OCI-LY1 (cell line): Measurements from ENCODE around the gene TRMT61B.

Source experiments
- H2AFZ ChIP-seq: fragments of 200-600 bp; sonication (generic), shearing (Covaris generic); 2 replicates; pipeline ENCODE4 v1.6.0; 2014; ENCODE audit warnings: antibody characterized with exemption, mild to moderate bottlenecking, low read length
- H3F3A ChIP-seq: fragments of 200-600 bp; sonication (generic), shearing (Covaris generic); 2 replicates; pipeline ENCODE4 v1.6.0; 2014; ENCODE audit warnings: mild to moderate bottlenecking, antibody characterized with exemption, low read length, moderate library complexity; ENCODE audit not compliant: insufficient read depth
- H3K27ac ChIP-seq: fragments of 200-600 bp; sonication (generic); 2 replicates; pipeline ENCODE4 v1.5.1; 2014; ENCODE audit warnings: low read length, mixed run types, mild to moderate bottlenecking, low read depth; ENCODE audit not compliant: poor library complexity, severe bottlenecking
- H3K27me3 ChIP-seq: fragments of 200-600 bp; sonication (generic); 2 replicates; pipeline ENCODE4 v1.6.0; 2014; ENCODE audit warnings: antibody characterized with exemption, mild to moderate bottlenecking, low read length, moderate library complexity; ENCODE audit not compliant: insufficient read depth
- H3K36me3 ChIP-seq: fragments of 200-600 bp; sonication (generic); 2 replicates; pipeline ENCODE4 v1.6.1; 2014; ENCODE audit warnings: mild to moderate bottlenecking, antibody characterized with exemption, low read length, moderate library complexity, mixed read lengths; ENCODE audit not compliant: insufficient read depth
- H3K4me1 ChIP-seq: fragments of 200-600 bp; sonication (generic); 2 replicates; pipeline ENCODE4 v1.5.1; 2014; ENCODE audit warnings: mild to moderate bottlenecking, low read length, moderate library complexity; ENCODE audit not compliant: insufficient read depth, severe bottlenecking
- H3K4me2 ChIP-seq: fragments of 200-600 bp; sonication (generic), shearing (Covaris generic); 2 replicates; pipeline ENCODE4 v1.6.1; 2014; ENCODE audit warnings: low read length
- H3K4me3 ChIP-seq: fragments of 200-600 bp; sonication (generic); 2 replicates; pipeline ENCODE4 v1.5.1; 2014; ENCODE audit warnings: low read length, low read depth, mild to moderate bottlenecking, mixed read lengths; ENCODE audit not compliant: poor library complexity, severe bottlenecking
- H3K79me2 ChIP-seq: fragments of 200-600 bp; shearing (Covaris generic); 2 replicates; pipeline ENCODE4 v1.6.1; 2016; ENCODE audit warnings: mixed run types, low read length, mixed read lengths; ENCODE audit not compliant: insufficient read depth
- H3K9ac ChIP-seq: fragments of 200-600 bp; sonication (generic), shearing (Covaris generic); 2 replicates; pipeline ENCODE4 v1.6.1; 2014; ENCODE audit warnings: mild to moderate bottlenecking, low read length, mixed read lengths
- H3K9me2 ChIP-seq: fragments of 200-600 bp; sonication (generic), shearing (Covaris generic); 2 replicates; pipeline ENCODE4 v1.6.1; 2014; ENCODE audit warnings: low read depth, mild to moderate bottlenecking, low read length, mixed read lengths
- H3K9me3 ChIP-seq: fragments of 200-600 bp; shearing (Covaris generic); 2 replicates; pipeline ENCODE4 v1.6.1; 2014; ENCODE audit warnings: low read length, mixed read lengths
- H4K20me1 ChIP-seq: fragments of 200-600 bp; sonication (generic), shearing (Covaris generic); 2 replicates; pipeline ENCODE4 v1.6.0; 2016; ENCODE audit warnings: mild to moderate bottlenecking, low read length; ENCODE audit not compliant: insufficient read depth
- CTCF ChIP-seq: fragments of 200-600 bp; sonication (generic), shearing (Covaris generic); IDR thresholded peaks from 2 replicates; pipeline ENCODE4 v1.5.1; 2017; ENCODE audit warnings: mild to moderate bottlenecking, antibody characterized with exemption, low read length, moderate library complexity, mixed read lengths
- EZH2 ChIP-seq: fragments of 200-600 bp; sonication (generic), shearing (Covaris generic); IDR thresholded peaks from 2 replicates; pipeline ENCODE4 v1.8.0; 2017; ENCODE audit warnings: borderline replicate concordance, mixed run types, mild to moderate bottlenecking, antibody characterized with exemption, low read length, moderate library complexity, mixed read lengths

Gene TRMT61B

DNA sequence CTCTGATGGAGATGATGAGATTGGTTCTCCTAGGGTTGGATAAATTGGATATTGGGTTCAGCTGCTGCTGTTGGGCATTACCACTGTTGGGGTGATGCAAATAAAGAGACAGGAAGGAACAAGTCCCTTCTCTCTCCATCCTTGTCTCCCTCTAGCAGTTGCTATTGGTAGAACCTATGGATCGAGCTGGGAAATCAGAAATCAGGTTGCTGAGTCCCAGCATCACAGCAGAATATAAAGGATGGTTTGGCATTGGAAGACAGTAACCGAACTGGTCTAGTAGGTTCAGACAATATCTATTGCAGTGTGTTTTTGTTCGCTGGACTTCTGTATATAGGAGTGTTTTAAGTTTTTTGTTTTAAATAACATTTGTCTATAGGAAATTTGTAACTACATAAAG, 32.5 kb upstream of the TRMT61B start:
- Histone ChIP-seq H3K27ac (no peak overlapping the region), H3K4me1 (peaks cover 25% of the 10 kb centered on the region), H3K79me2 (peaks cover 89% of the 10 kb centered on the region), H3K36me3 (peaks cover 72% of the 10 kb centered on the region), H3K27me3 (no peaks in the 10 kb centered on the region), H3K9me3 (no peaks in the 10 kb centered on the region), H3K9me2 (no peaks in the 10 kb centered on the region), H3F3A (no peaks in the 10 kb centered on the region), H3K9ac (no peak overlapping the region), H4K20me1 (peaks cover 6% of the 10 kb centered on the region), H3K4me3 (no peak overlapping the region), H2AFZ (no peak overlapping the region), H3K4me2 (no peak overlapping the region)
- no peak for TF ChIP-seq CTCF
- no peak for TF ChIP-seq EZH2

DNA sequence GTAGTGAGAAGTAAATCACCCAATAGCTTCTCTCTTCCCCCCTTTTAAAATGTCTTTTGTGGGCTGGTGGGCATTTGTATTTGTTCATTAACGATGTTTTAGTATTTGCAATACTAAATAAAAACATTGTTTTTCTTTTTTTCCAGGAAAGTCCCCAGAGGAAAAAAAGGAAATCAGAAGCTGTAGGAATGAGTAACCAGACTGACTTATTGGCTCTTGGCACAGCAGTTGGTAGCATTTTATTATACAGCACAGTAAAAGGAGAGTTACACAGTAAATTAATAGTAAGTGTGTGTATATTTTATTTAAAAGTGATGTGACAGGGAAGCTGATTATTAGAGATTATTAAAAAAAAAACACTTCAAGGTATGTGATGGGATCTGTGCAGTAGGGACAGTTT, 31.7 kb upstream of the TRMT61B start:
- H2AFZ ChIP-seq = no peak overlapping the region
- no peak overlapping the region for H3K4me2 ChIP-seq
- H4K20me1 ChIP-seq = peaks cover 6% of the 10 kb centered on the region
- no peak overlapping the region for H3K4me3 ChIP-seq
- peaks cover 95% of the 10 kb centered on the region for H3K79me2 ChIP-seq
- peaks cover 72% of the 10 kb centered on the region for H3K36me3 ChIP-seq
- no peaks in the 10 kb centered on the region for H3F3A ChIP-seq
- peaks cover 32% of the 10 kb centered on the region for H3K4me1 ChIP-seq
- H3K27me3 ChIP-seq = no peaks in the 10 kb centered on the region
- H3K27ac ChIP-seq = no peak overlapping the region
- TF ChIP-seq CTCF (no peak), EZH2 (no peak)
- H3K9me2 ChIP-seq = no peaks in the 10 kb centered on the region
- H3K9me3 ChIP-seq = no peaks in the 10 kb centered on the region
- no peak overlapping the region for H3K9ac ChIP-seq

- no peak overlapping the region for H2AFZ ChIP-seq
- H3F3A ChIP-seq = no peaks in the 10 kb centered on the region
- no peak overlapping the region for H3K4me2 ChIP-seq
- TF ChIP-seq CTCF (no peak), EZH2 (no peak)
- peaks cover 72% of the 10 kb centered on the region for H3K36me3 ChIP-seq
- peaks cover 38% of the 10 kb centered on the region for H3K4me1 ChIP-seq
- no peak overlapping the region for H3K4me3 ChIP-seq
- no peaks in the 10 kb centered on the region for H3K27me3 ChIP-seq
- no peaks in the 10 kb centered on the region for H3K9me2 ChIP-seq
- H3K9ac ChIP-seq = no peak overlapping the region
- no peak overlapping the region for H3K27ac ChIP-seq
- H3K79me2 ChIP-seq = peaks cover 95% of the 10 kb centered on the region
- H4K20me1 ChIP-seq = peaks cover 9% of the 10 kb centered on the region
- no peaks in the 10 kb centered on the region for H3K9me3 ChIP-seq
These were observed 31.1 kb upstream of the TRMT61B start for GRCh38 chr2:28901202-28901601.
